Stimulated activated CD4-positive, alpha-beta T cell treated with anti-CD3 and anti-CD28 coated beads, TNF-alpha, amount 100 ng/mL, for 4 hours (primary cell): Measurements from ENCODE around the gene KCNQ1.
A peak's percentile ranks its signal among the peaks of the same experiment; 100 is the strongest.

Experiments
- DNase-seq, 3 experiments: peaks; one replicate each; pipeline ENCODE4 v3.0.0-alpha.2; 2020; ENCODE audit warnings: low read depth in 3 of 3

KCNQ1 gene

GRCh38 chr11:2409611-2410468 lies 35.0 kb upstream of the KCNQ1 start:
- DNase-seq = no peak

- no peak for DNase-seq
These were observed 34.2 kb upstream of the KCNQ1 start for GRCh38 chr11:2410616-2411015.

GRCh38 chr11:2411446-2412305 lies 33.1 kb upstream of the KCNQ1 start:
- DNase-seq = no peak

GRCh38 chr11:2412323-2412722 lies 32.5 kb upstream of the KCNQ1 start:
- no peak for DNase-seq

- DNase-seq = no peak
These were observed 30.8 kb upstream of the KCNQ1 start for GRCh38 chr11:2413742-2414579.

- no peak for DNase-seq
These were observed 30.2 kb upstream of the KCNQ1 start for GRCh38 chr11:2414616-2415015.

- no peak for DNase-seq
These were observed 29.6 kb upstream of the KCNQ1 start for GRCh38 chr11:2415171-2415570.

GRCh38 chr11:2415601-2416380 lies 29.0 kb upstream of the KCNQ1 start:
- no peak for DNase-seq

GRCh38 chr11:2416765-2417164 lies 28.0 kb upstream of the KCNQ1 start:
- no peak for DNase-seq

GRCh38 chr11:2417856-2418692 lies 26.7 kb upstream of the KCNQ1 start:
- no peak for DNase-seq

GRCh38 chr11:2418693-2419360 lies 26.0 kb upstream of the KCNQ1 start:
- no peak for DNase-seq

- DNase-seq = peak in 2 of 3 experiments; percentile 37 to 38
These were observed 24.9 kb upstream of the KCNQ1 start for GRCh38 chr11:2419638-2420501.

GRCh38 chr11:2420502-2421225 lies 24.1 kb upstream of the KCNQ1 start:
- peak; percentile 47 to 57 (median 54) for DNase-seq

- no peak for DNase-seq
These were observed 23.4 kb upstream of the KCNQ1 start for GRCh38 chr11:2421226-2421994.

GRCh38 chr11:2421996-2422395 lies 22.8 kb upstream of the KCNQ1 start:
- DNase-seq = no peak

GRCh38 chr11:2422461-2423156 lies 22.2 kb upstream of the KCNQ1 start:
- no peak for DNase-seq
